ENCODE results near the gene SUPT16H. TPM values are rescaled to one million over a fixed set of nuclear protein-coding genes. Genes with fewer than 3 reads are reported as not detected.
"Not testable (repeated sequence)": the region's sequence is repeated elsewhere in the genome, so short reads cannot be mapped to it uniquely, and the experiment has no call there.

The SUPT16H gene
- total RNA-seq, 1 donor from 2014 or later: 97.6 TPM

DNA sequence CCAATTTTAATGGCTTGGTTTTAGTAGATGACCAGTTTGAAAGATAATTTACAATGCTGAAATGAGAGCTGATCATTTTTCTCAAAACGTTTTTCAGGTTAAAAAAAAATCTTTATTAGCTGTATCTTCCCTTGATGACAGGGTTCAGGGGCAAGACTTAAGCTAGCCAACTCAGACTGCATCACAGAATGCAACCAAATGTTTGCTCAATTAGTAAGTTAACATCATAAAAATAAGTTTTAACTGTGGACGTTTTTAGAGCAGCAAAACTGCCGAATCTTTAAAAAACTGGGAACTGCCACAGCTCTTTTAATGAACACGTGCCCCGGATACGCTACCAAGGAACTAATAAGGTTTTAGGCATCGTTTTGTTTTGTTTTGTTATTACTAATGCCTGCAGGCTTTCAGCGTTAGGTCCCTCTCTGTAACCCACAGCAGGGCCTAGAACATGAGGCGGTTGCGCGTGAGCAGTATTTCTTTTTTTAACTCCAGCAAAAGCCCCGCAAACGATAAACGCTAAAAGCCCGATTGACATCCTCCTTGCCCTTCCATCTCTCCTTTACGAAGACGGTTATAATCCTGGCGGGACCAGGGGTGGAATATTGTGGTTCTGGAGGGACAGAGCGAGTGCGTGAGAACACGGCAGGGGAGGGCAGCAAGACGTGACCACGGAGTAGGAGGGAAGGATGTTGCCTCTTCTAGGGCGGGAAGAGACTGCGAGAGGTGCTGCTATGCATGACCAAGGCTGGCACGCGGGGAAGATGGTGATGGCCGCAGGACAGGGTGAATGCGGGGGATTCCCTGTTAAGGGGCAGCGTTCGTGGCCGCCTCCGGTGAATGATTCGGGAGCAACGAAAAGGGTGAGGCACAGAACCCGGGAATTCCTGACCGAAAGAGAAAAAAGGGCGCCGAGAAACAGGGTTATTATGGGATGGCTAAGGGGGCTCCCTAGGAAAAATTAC, 652 bp downstream of the SUPT16H start:
- TF ChIP-seq, protein P1, sequence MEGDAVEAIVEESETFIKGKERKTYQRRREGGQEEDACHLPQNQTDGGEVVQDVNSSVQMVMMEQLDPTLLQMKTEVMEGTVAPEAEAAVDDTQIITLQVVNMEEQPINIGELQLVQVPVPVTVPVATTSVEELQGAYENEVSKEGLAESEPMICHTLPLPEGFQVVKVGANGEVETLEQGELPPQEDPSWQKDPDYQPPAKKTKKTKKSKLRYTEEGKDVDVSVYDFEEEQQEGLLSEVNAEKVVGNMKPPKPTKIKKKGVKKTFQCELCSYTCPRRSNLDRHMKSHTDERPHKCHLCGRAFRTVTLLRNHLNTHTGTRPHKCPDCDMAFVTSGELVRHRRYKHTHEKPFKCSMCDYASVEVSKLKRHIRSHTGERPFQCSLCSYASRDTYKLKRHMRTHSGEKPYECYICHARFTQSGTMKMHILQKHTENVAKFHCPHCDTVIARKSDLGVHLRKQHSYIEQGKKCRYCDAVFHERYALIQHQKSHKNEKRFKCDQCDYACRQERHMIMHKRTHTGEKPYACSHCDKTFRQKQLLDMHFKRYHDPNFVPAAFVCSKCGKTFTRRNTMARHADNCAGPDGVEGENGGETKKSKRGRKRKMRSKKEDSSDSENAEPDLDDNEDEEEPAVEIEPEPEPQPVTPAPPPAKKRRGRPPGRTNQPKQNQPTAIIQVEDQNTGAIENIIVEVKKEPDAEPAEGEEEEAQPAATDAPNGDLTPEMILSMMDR (IDR thresholded peaks at IDR 0.05; ENCODE audit: partially characterized antibody, unreplicated experiment): no peak
- H3K27ac Mint-ChIP-seq (ENCODE audit: unreplicated experiment): peak overlapping the region; percentile 95
- no peaks in the 10 kb centered on the region for H3K36me3 Mint-ChIP-seq (ENCODE audit: unreplicated experiment)
- H3K27me3 Mint-ChIP-seq (ENCODE audit: unreplicated experiment): peaks cover 4% of the 10 kb centered on the region
- H3K4me1 Mint-ChIP-seq (ENCODE audit: low read depth, unreplicated experiment): peaks cover 8% of the 10 kb centered on the region
- H3K9me3 Mint-ChIP-seq (ENCODE audit: unreplicated experiment): peaks cover 6% of the 10 kb centered on the region
- peak; percentile 53 for DNase-seq
- peak overlapping the region; percentile 100 for H3K4me3 Mint-ChIP-seq (ENCODE audit: unreplicated experiment)

DNA sequence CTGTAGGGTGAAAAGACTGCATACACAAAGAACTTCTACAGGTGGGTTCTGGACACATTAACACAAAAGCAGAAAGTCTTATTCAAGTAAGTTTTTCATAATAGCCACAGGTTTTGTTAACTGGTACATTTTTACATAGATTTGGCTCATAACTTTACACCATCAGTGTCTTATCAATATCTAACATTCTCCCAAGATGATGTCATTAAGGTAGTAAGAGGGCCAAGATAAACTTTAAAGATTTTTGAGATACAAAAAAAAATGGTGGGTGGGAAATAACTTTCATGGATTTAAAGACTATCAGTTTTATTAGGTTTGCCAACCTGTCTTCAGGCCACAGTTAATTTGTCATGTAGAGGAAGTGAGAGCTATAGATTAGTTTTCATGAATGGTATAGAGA, 1.7 kb downstream of the SUPT16H start:
- peak overlapping the region; percentile 80 for H3K27ac Mint-ChIP-seq (ENCODE audit: unreplicated experiment)
- H3K27me3 Mint-ChIP-seq (ENCODE audit: unreplicated experiment): peaks cover 4% of the 10 kb centered on the region
- H3K36me3 Mint-ChIP-seq (ENCODE audit: unreplicated experiment): no peaks in the 10 kb centered on the region
- H3K4me3 Mint-ChIP-seq (ENCODE audit: unreplicated experiment): peak overlapping the region; percentile 100
- H3K9me3 Mint-ChIP-seq (ENCODE audit: unreplicated experiment): peaks cover 5% of the 10 kb centered on the region
- H3K4me1 Mint-ChIP-seq (ENCODE audit: low read depth, unreplicated experiment): peaks cover 8% of the 10 kb centered on the region
- TF ChIP-seq, protein P1 (IDR thresholded peaks at IDR 0.05; ENCODE audit: partially characterized antibody, unreplicated experiment): no peak
- no peak for DNase-seq

DNA sequence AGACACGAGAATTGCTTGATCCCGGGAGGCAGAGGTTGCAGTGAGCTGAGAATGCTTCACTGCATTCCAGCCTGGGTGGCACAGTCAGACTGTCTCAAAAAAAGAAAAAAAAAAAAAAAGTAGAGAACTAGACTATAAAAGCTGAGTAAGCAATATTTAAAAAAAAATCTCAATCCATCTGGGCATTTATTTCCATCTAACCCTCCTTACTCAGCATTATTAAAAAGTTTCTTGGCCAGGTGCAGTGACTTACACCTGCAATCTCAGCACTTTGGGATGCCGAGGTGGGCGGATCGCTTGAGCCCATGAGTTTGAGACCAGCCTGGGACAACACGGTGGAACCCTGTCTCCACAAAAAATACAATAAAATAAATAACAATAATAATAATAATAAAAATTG, 4.5 kb downstream of the SUPT16H start:
- no peak for DNase-seq
- Mint-ChIP-seq H3K27ac (ENCODE audit: unreplicated experiment) (no peak overlapping the region), H3K4me3 (ENCODE audit: unreplicated experiment) (no peak overlapping the region), H3K27me3 (ENCODE audit: unreplicated experiment) (peaks cover 4% of the 10 kb centered on the region), H3K4me1 (ENCODE audit: low read depth, unreplicated experiment) (peaks cover 8% of the 10 kb centered on the region), H3K9me3 (ENCODE audit: unreplicated experiment) (peaks cover 5% of the 10 kb centered on the region), H3K36me3 (ENCODE audit: unreplicated experiment) (no peaks in the 10 kb centered on the region)
- TF ChIP-seq, protein P1 (IDR thresholded peaks at IDR 0.05; ENCODE audit: partially characterized antibody, unreplicated experiment): no peak

DNA sequence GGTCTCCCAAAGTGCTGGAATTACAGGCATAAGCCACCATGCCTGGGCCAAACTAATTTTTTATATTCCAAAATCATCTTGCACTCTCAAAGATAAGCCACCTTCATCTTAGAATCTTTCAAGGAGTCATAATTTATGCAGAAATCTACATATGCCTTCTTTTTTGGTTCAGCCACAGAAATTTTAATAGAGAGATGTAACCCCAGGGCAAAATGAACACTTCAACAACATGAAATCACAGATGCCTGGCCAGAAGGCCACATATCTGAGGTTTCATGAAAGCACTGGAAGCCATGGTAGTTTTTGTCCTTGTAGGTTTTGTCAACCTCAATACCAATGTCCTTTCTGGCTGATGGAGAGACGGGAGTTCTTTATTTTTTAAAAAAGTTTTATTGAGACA, 9.8 kb downstream of the SUPT16H start:
- H3K9me3 Mint-ChIP-seq (ENCODE audit: unreplicated experiment): no peaks in the 10 kb centered on the region
- no peak overlapping the region for H3K4me3 Mint-ChIP-seq (ENCODE audit: unreplicated experiment)
- H3K27me3 Mint-ChIP-seq (ENCODE audit: unreplicated experiment): no peaks in the 10 kb centered on the region
- no peaks in the 10 kb centered on the region for H3K36me3 Mint-ChIP-seq (ENCODE audit: unreplicated experiment)
- TF ChIP-seq, protein P1 (IDR thresholded peaks at IDR 0.05; ENCODE audit: partially characterized antibody, unreplicated experiment): no peak
- no peak for DNase-seq
- no peak overlapping the region for H3K27ac Mint-ChIP-seq (ENCODE audit: unreplicated experiment)
- H3K4me1 Mint-ChIP-seq (ENCODE audit: low read depth, unreplicated experiment): no peaks in the 10 kb centered on the region

DNA sequence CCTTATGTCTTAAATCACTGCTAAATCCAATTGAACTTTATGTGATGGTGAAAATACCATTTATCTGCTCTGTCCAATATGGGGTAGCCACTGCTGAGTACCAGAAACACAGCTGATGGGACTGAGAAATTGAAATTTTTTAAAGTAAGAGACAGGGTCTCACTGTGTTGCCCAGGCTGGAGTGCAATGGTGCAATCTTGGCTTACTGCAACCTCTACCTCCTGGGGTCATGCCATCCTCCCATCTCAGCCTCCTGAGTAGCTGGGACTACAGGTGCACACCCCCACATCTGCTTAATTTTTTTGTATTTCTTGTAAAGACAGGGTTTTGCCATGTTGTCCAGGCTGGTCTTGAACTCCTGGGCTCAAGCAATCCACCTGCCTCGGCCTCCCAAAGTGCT, 11.0 kb downstream of the SUPT16H start:
- H3K4me1 Mint-ChIP-seq (ENCODE audit: low read depth, unreplicated experiment); DNase-seq; H3K27me3 Mint-ChIP-seq (ENCODE audit: unreplicated experiment); H3K27ac Mint-ChIP-seq (ENCODE audit: unreplicated experiment); H3K4me3 Mint-ChIP-seq (ENCODE audit: unreplicated experiment); H3K9me3 Mint-ChIP-seq (ENCODE audit: unreplicated experiment); H3K36me3 Mint-ChIP-seq (ENCODE audit: unreplicated experiment): not testable (repeated sequence)

Data from glutamatergic neuron (in vitro differentiated cells).